ENCODE measurements around the gene CIB4. TPM values are rescaled to one million over a fixed set of nuclear protein-coding genes. Genes with fewer than 3 reads are reported as not detected.

The CIB4 gene
- total RNA-seq, 1 donor from 2014 or later: not detected

GRCh38 chr2:26598336-26598995, 42.7 kb downstream of the CIB4 start:
- TF ChIP-seq, protein P1, sequence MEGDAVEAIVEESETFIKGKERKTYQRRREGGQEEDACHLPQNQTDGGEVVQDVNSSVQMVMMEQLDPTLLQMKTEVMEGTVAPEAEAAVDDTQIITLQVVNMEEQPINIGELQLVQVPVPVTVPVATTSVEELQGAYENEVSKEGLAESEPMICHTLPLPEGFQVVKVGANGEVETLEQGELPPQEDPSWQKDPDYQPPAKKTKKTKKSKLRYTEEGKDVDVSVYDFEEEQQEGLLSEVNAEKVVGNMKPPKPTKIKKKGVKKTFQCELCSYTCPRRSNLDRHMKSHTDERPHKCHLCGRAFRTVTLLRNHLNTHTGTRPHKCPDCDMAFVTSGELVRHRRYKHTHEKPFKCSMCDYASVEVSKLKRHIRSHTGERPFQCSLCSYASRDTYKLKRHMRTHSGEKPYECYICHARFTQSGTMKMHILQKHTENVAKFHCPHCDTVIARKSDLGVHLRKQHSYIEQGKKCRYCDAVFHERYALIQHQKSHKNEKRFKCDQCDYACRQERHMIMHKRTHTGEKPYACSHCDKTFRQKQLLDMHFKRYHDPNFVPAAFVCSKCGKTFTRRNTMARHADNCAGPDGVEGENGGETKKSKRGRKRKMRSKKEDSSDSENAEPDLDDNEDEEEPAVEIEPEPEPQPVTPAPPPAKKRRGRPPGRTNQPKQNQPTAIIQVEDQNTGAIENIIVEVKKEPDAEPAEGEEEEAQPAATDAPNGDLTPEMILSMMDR (IDR thresholded peaks at IDR 0.05; ENCODE audit: insufficient read depth, low read length, severe bottlenecking): no peak
- no peak for FAIRE-seq
- H3K4me3 ChIP-seq (ENCODE audit: low read depth, low read length): no peak overlapping the region
- no peak for DNase-seq (ENCODE audit: low read depth)
- H3K27me3 ChIP-seq (ENCODE audit: control insufficient read depth, insufficient read depth, low read length): peaks cover 4% of the 10 kb centered on the region
- no peaks in the 10 kb centered on the region for H3K36me3 ChIP-seq (ENCODE audit: control insufficient read depth, insufficient read depth, low read length)

DNA sequence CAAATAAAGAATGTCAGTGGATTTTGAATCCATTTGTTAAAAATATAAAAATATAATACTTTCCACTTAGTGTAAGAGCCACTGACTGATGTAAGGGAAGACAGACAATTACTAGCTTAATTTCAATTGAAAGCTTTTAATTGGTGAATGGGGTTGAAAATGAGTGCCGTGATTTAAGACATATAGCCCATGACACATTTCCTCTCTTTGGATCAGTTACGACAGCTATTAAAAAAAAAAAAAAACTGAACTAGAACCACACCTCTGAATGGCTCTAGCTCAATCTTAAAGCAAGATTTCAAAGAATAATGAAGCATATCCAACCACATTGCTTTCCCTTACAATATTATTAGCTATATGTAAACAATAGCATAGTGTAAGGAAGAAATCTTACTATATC, 44.0 kb downstream of the CIB4 start:
- Histone ChIP-seq H3K27me3 (ENCODE audit: control insufficient read depth, insufficient read depth, low read length) (peaks cover 4% of the 10 kb centered on the region), H3K36me3 (ENCODE audit: control insufficient read depth, insufficient read depth, low read length) (no peaks in the 10 kb centered on the region), H3K4me3 (ENCODE audit: low read depth, low read length) (no peak overlapping the region)
- no peak for FAIRE-seq
- TF ChIP-seq, protein P1 (IDR thresholded peaks at IDR 0.05; ENCODE audit: insufficient read depth, low read length, severe bottlenecking): no peak
- peak; percentile 64 for DNase-seq (ENCODE audit: low read depth)

DNA sequence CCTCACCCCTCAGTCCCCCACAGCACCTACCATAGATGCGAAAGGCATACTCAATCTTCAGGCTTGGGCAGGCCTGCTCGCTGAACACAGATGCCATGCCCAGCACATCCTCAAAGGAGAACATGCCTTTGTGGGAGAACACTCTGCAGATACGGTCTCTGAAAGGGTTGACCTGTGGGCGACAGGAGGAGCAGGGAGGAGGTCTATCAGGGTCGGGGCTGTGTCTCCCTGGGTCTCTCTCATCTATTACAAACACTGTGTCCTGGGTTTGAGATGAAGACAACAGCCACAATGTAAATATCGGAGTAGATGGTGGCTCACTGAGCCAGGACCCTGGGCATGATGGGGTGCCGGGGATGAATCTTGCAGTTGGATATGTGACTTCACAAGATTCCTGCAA, 46.0 kb downstream of the CIB4 start:
- Histone ChIP-seq H3K4me3 (ENCODE audit: low read depth, low read length) (no peak overlapping the region), H3K27me3 (ENCODE audit: control insufficient read depth, insufficient read depth, low read length) (peaks cover 8% of the 10 kb centered on the region), H3K36me3 (ENCODE audit: control insufficient read depth, insufficient read depth, low read length) (no peaks in the 10 kb centered on the region)
- TF ChIP-seq, protein P1 (IDR thresholded peaks at IDR 0.05; ENCODE audit: insufficient read depth, low read length, severe bottlenecking): no peak
- no peak for FAIRE-seq
- DNase-seq (ENCODE audit: low read depth): no peak

DNA sequence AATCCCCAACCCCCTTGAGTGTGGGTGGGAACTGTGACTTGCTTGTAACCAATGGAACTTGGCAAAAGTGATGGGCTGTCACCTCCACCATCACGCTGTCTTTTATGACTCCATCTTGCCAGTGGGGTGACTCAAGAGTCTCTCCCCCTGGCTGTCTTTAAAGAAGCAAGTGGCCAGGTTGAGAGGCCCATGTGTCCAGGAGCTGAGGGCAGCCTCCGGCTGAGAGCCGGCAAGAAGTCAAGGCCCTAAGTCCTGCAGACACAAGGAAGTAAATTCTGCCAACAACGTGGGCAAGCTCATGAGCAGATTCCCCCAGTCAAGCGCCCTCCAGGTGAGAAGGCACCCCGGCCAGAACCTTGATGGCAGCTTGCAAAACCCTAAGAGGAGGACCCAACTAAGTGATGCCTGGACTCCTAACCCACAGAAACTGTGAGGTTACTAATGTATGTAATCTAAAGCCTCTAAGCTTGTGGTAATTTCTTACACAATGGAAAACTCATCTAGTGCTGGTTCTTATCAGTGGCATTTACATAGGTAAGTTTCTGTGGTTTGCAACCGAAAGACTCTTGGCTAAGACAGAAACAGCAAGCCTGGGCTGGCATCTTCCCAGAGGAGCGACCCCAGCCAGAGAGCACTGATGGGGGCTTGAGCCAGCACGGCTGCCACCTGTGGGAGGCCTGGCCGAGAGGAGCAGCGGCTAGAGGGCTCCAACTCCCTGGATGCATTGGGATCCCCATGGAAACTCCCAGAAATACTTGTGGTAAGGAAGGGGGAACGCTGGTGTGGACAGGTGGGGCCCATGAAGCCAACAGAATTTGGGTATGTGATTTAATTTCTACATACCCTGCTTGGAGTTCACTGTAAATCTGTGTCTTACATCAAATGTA, 49.3 kb downstream of the CIB4 start:
- TF ChIP-seq, protein P1 (IDR thresholded peaks at IDR 0.05; ENCODE audit: insufficient read depth, low read length, severe bottlenecking): no peak
- Histone ChIP-seq H3K36me3 (ENCODE audit: control insufficient read depth, insufficient read depth, low read length) (no peaks in the 10 kb centered on the region), H3K4me3 (ENCODE audit: low read depth, low read length) (no peak overlapping the region), H3K27me3 (ENCODE audit: control insufficient read depth, insufficient read depth, low read length) (peaks cover 11% of the 10 kb centered on the region)
- FAIRE-seq: no peak
- DNase-seq (ENCODE audit: low read depth): no peak

DNA sequence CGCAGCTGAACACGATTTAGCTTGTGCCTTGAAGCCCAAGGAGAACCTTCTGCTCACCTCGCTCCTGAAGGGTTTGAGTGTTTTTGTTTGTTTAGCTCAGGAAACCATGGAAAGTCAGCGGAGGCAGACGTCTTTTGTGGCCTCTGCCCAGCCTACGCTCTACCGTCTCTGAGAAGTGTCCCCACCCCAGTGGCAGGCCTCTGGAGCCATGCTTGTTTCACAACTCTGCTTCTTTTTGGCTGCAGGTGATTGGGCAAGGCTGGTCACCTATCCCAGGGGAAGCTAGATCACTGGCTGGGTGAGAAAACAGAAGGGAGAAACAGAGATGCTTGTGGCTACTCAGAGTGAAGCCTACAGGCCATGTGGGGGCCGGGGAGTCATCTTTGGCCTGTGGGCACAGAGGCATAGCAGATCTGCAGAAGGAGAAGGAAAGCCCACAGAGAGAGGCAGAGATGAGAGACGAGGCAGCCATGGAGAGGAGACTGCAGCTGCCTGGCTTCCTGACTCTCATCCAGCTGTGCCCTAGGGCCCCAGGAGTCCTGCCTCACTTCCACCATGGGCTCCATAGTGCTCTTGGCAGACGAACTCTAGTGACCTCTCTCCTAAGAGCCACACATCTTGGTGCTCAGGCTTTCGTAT, 50.1 kb downstream of the CIB4 start:
- H3K27me3 ChIP-seq (ENCODE audit: control insufficient read depth, insufficient read depth, low read length): peaks cover 11% of the 10 kb centered on the region

More for the DNA sequence above, 50.1 kb downstream of the CIB4 start:
- Histone ChIP-seq H3K36me3 (ENCODE audit: control insufficient read depth, insufficient read depth, low read length) (no peaks in the 10 kb centered on the region), H3K4me3 (ENCODE audit: low read depth, low read length) (no peak overlapping the region)
- TF ChIP-seq, protein P1 (IDR thresholded peaks at IDR 0.05; ENCODE audit: insufficient read depth, low read length, severe bottlenecking): no peak
- FAIRE-seq (no peak), DNase-seq (ENCODE audit: low read depth) (no peak)

Data from bronchial epithelial cell (primary cell).